Fibroblast of lung (primary cell): ENCODE data around the gene ANKRD31. TPM values are rescaled to one million over a fixed set of nuclear protein-coding genes. Genes with fewer than 3 reads are reported as not detected.

Experiments
- DNase-seq, 2 donors: peaks; one replicate each; pipeline versions ENCODE4 v3.0.0 to v3.0.0-alpha.2; 2010; ENCODE audit warnings: low read depth in 2 of 2
- H2AFZ ChIP-seq: 2 replicates; pipeline ENCODE4 v1.5.1; 2012; ENCODE audit warnings: low read length, control low read depth, inconsistent platforms
- H3K27ac ChIP-seq: 2 replicates; pipeline ENCODE4 v1.5.1; 2011; ENCODE audit warnings: low read length, control low read depth; ENCODE audit not compliant: insufficient read depth
- H3K27me3 ChIP-seq: 2 replicates; pipeline ENCODE4 v1.5.1; 2011; ENCODE audit warnings: mild to moderate bottlenecking, low read length; ENCODE audit not compliant: control insufficient read depth, insufficient read depth
- H3K36me3 ChIP-seq: 2 replicates; pipeline ENCODE4 v1.5.1; 2011; ENCODE audit warnings: low read length; ENCODE audit not compliant: control insufficient read depth, insufficient read depth
- H3K4me1 ChIP-seq: 2 replicates; pipeline ENCODE4 v1.5.1; 2011; ENCODE audit warnings: low read length; ENCODE audit not compliant: control insufficient read depth, insufficient read depth; ENCODE audit errors: extremely low read depth
- H3K4me2 ChIP-seq: 2 replicates; pipeline ENCODE4 v1.5.1; 2011; ENCODE audit warnings: low read length, control low read depth; ENCODE audit not compliant: insufficient read depth; ENCODE audit errors: extremely low read depth
- H3K4me3 ChIP-seq, 4 experiments: fragments of 200-600 bp in 1 of 4; sonication (generic) in 1 of 4; replicated peaks in 1 of 4; 2 replicates each; pipeline ENCODE4 v1.5.1; 2011 to 2016; ENCODE audit warnings: low read length in 4 of 4, low read depth in 3 of 4, mild to moderate bottlenecking in 3 of 4, control low read depth in 2 of 4, inconsistent platforms in 1 of 4, mixed read lengths in 1 of 4; ENCODE audit not compliant: insufficient read depth in 1 of 4; ENCODE audit errors: control extremely low read depth in 1 of 4
- H3K79me2 ChIP-seq: 2 replicates; pipeline ENCODE4 v1.5.1; 2012; ENCODE audit warnings: mild to moderate bottlenecking, low read length, inconsistent platforms; ENCODE audit not compliant: control insufficient read depth, insufficient read depth
- H3K9ac ChIP-seq: 2 replicates; pipeline ENCODE4 v1.5.1; 2011; ENCODE audit warnings: mild to moderate bottlenecking, low read length, control low read depth; ENCODE audit not compliant: insufficient read depth
- H3K9me3 ChIP-seq: 2 replicates; pipeline ENCODE4 v1.5.1; 2012; ENCODE audit warnings: low read depth, low read length; ENCODE audit not compliant: control insufficient read depth, insufficient read depth
- H4K20me1 ChIP-seq: 2 replicates; pipeline ENCODE4 v1.5.1; 2011; ENCODE audit warnings: low read length; ENCODE audit not compliant: control insufficient read depth, insufficient read depth; ENCODE audit errors: extremely low read depth
- EZH2 ChIP-seq: IDR thresholded peaks from 2 replicates; pipeline ENCODE4 v1.5.1; 2012; ENCODE audit warnings: low read length, control low read depth, mild to moderate bottlenecking; ENCODE audit errors: missing control alignments
- polyA plus RNA-seq, 2 donors: library from polyadenylated mRNA; depleted of rRNA in 1 of 2; stranded (reverse) in 1 of 2; unstranded in 1 of 2; fragments of >200 nt; gene quantifications; 2 replicates each; pipeline ENCODE4 v1.2.1, GENCODE V29; 2011 to 2012; ENCODE audit warnings: missing spikeins in 1 of 2
- total RNA-seq: library from RNA; depleted of rRNA; stranded (reverse); fragments of >200 nt; gene quantifications from 2 replicates; pipeline ENCODE4 v1.2.1, GENCODE V29; 2014
- TF ChIP-seq, protein P1 (sequence below), 2 donors: IDR thresholded peaks in 1 of 2; conservative IDR thresholded peaks in 1 of 2; 1 replicate in 1 of 2; 2 replicates in 1 of 2; pipeline ENCODE4 v1.5.1; 2011 to 2012; ENCODE audit warnings: low read length in 2 of 2, control low read depth in 1 of 2, inconsistent platforms in 1 of 2, low read depth in 1 of 2, mild to moderate bottlenecking in 1 of 2

The ANKRD31 gene
- total and polyA plus RNA-seq, 2 donors (not counting 1 experiment from before 2014, with no cell fraction given): 0.05 to 0.33 TPM

DNA sequence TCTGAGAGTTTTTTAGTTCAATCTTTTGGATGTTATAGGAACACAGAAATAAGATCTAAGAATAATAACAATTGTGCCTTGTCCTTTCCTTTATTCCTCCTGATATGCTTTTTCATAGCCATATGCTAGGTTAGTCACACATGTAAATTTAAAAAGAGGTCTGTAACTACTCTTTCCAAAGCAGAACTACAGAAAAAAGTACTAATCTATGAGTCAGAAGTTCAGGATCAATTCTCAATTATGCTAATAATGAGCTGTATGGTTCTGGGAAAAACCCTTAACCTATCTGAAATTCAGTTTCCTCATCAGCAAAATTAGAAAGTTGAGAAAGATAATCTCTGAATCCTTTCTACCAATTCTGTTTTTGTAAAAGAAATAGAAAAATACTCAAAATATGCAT lies 44.4 kb downstream of the ANKRD31 start:
- no peak overlapping the region for H2AFZ ChIP-seq
- no peak overlapping the region for H3K9ac ChIP-seq
- no peaks in the 10 kb centered on the region for H3K4me1 ChIP-seq
- H3K9me3 ChIP-seq: no peaks in the 10 kb centered on the region
- no peaks in the 10 kb centered on the region for H3K36me3 ChIP-seq
- H3K4me3 ChIP-seq: no peak overlapping the region
- no peaks in the 10 kb centered on the region for H3K27me3 ChIP-seq
- H3K4me2 ChIP-seq: no peak overlapping the region
- no peak for DNase-seq
- H3K79me2 ChIP-seq: no peaks in the 10 kb centered on the region
- H4K20me1 ChIP-seq: no peaks in the 10 kb centered on the region
- no peak overlapping the region for H3K27ac ChIP-seq
- TF ChIP-seq, protein P1, sequence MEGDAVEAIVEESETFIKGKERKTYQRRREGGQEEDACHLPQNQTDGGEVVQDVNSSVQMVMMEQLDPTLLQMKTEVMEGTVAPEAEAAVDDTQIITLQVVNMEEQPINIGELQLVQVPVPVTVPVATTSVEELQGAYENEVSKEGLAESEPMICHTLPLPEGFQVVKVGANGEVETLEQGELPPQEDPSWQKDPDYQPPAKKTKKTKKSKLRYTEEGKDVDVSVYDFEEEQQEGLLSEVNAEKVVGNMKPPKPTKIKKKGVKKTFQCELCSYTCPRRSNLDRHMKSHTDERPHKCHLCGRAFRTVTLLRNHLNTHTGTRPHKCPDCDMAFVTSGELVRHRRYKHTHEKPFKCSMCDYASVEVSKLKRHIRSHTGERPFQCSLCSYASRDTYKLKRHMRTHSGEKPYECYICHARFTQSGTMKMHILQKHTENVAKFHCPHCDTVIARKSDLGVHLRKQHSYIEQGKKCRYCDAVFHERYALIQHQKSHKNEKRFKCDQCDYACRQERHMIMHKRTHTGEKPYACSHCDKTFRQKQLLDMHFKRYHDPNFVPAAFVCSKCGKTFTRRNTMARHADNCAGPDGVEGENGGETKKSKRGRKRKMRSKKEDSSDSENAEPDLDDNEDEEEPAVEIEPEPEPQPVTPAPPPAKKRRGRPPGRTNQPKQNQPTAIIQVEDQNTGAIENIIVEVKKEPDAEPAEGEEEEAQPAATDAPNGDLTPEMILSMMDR (conservative IDR thresholded peaks at IDR 0.05 in 1 of 2, IDR thresholded peaks at IDR 0.05 in 1 of 2; ENCODE audit: low read depth in 1 of 2, low read length in 2 of 2): no peak
- TF ChIP-seq EZH2: no peak

DNA sequence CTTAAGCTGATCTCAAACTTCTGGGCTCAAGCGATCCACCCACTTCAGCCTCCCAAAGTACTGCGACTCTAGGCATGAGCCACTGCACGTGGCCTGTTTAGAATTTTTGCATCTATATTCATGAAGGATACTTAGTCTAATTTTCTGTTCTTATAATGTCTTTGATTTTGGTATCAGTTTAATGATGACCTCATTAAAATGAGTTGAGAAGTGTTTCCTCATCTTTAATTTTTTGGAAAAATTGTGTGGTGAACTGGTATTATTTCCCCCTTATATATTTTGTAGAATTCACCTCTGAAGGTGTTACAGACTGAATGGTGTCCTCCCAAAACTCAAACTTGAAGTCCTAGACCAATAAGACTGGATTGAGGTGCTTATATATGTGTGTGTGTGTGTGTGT lies 46.5 kb downstream of the ANKRD31 start:
- Histone ChIP-seq H3K36me3 (no peaks in the 10 kb centered on the region), H3K27ac (no peak overlapping the region), H3K27me3 (no peaks in the 10 kb centered on the region), H3K9me3 (no peaks in the 10 kb centered on the region), H3K4me1 (no peaks in the 10 kb centered on the region), H3K9ac (no peak overlapping the region), H4K20me1 (no peaks in the 10 kb centered on the region), H3K79me2 (no peaks in the 10 kb centered on the region), H3K4me3 (no peak overlapping the region), H2AFZ (no peak overlapping the region), H3K4me2 (no peak overlapping the region)
- no peak for DNase-seq
- TF ChIP-seq EZH2: no peak
- TF ChIP-seq, protein P1 (conservative IDR thresholded peaks at IDR 0.05 in 1 of 2, IDR thresholded peaks at IDR 0.05 in 1 of 2; ENCODE audit: low read depth in 1 of 2, low read length in 2 of 2): no peak

DNA sequence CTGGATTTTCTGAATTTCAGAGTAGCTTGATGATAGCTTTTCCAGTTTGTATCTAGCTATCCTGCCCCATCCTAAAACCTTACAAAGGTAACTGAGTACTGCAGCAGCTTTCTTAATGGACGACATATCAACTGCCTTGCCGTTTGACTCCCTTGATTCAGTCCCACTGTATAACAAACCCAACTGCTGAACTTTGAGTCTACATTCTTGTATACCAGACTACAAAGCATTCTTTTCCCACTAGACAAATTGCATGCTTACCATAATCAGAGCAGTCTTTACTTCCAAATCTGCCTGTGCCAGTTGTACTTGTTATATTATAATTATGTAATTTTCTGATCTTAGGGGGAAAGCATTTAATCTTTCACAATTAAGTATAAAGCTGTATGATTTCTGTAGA lies 47.3 kb downstream of the ANKRD31 start:
- no peak for DNase-seq
- Histone ChIP-seq H3K79me2 (no peaks in the 10 kb centered on the region), H4K20me1 (no peaks in the 10 kb centered on the region), H3K4me3 (no peak overlapping the region), H3K27me3 (no peaks in the 10 kb centered on the region), H3K27ac (no peak overlapping the region), H3K36me3 (no peaks in the 10 kb centered on the region), H3K9me3 (no peaks in the 10 kb centered on the region), H3K9ac (no peak overlapping the region), H3K4me2 (no peak overlapping the region), H2AFZ (no peak overlapping the region), H3K4me1 (no peaks in the 10 kb centered on the region)
- TF ChIP-seq, protein P1 (conservative IDR thresholded peaks at IDR 0.05 in 1 of 2, IDR thresholded peaks at IDR 0.05 in 1 of 2; ENCODE audit: low read depth in 1 of 2, low read length in 2 of 2): no peak
- no peak for TF ChIP-seq EZH2
